ENCODE data around the gene CDC42BPB.
A peak's percentile ranks its signal among the peaks of the same experiment; 100 is the strongest.

CDC42BPB gene

GRCh38 chr14:102949062-102949800 is 108.1 kb downstream of the CDC42BPB start:
- peaks cover 10% of the 10 kb centered on the region for H3K4me1 ChIP-seq (ENCODE audit: control insufficient read depth, insufficient read depth, low read length)
- H3K9ac ChIP-seq (ENCODE audit: low read length): no peak overlapping the region
- no peak overlapping the region for H3K4me3 ChIP-seq (ENCODE audit: low read length)
- peak overlapping the region; percentile 59 for H3K27ac ChIP-seq (ENCODE audit: low read depth, low read length)
- no peaks in the 10 kb centered on the region for H3K27me3 ChIP-seq (ENCODE audit: control insufficient read depth, insufficient read depth, low read length)
- peaks cover 57% of the 10 kb centered on the region for H3K36me3 ChIP-seq (ENCODE audit: control insufficient read depth, insufficient read depth, low read length)

- Histone ChIP-seq H3K4me1 (ENCODE audit: control insufficient read depth, insufficient read depth, low read length) (peaks cover 10% of the 10 kb centered on the region), H3K27ac (ENCODE audit: low read depth, low read length) (no peak overlapping the region), H3K9ac (ENCODE audit: low read length) (no peak overlapping the region)
These were observed 108.7 kb downstream of the CDC42BPB start for GRCh38 chr14:102948698-102949061.

GRCh38 chr14:102947321-102948103 is 109.8 kb downstream of the CDC42BPB start:
- Histone ChIP-seq H3K4me1 (ENCODE audit: control insufficient read depth, insufficient read depth, low read length) (peaks cover 10% of the 10 kb centered on the region), H3K27me3 (ENCODE audit: control insufficient read depth, insufficient read depth, low read length) (no peaks in the 10 kb centered on the region), H3K9ac (ENCODE audit: low read length) (no peak overlapping the region), H3K4me3 (ENCODE audit: low read length) (no peak overlapping the region), H3K36me3 (ENCODE audit: control insufficient read depth, insufficient read depth, low read length) (peaks cover 55% of the 10 kb centered on the region), H3K27ac (ENCODE audit: low read depth, low read length) (no peak overlapping the region)

More at GRCh38 chr14:102948698-102949061, 108.7 kb downstream of the CDC42BPB start:
- Histone ChIP-seq H3K27me3 (ENCODE audit: control insufficient read depth, insufficient read depth, low read length) (no peaks in the 10 kb centered on the region), H3K4me3 (ENCODE audit: low read length) (no peak overlapping the region), H3K36me3 (ENCODE audit: control insufficient read depth, insufficient read depth, low read length) (peaks cover 60% of the 10 kb centered on the region)

GRCh38 chr14:102945346-102946130 is 111.8 kb downstream of the CDC42BPB start:
- Histone ChIP-seq H3K4me3 (ENCODE audit: low read length) (no peak overlapping the region), H3K27ac (ENCODE audit: low read depth, low read length) (no peak overlapping the region), H3K27me3 (ENCODE audit: control insufficient read depth, insufficient read depth, low read length) (no peaks in the 10 kb centered on the region), H3K9ac (ENCODE audit: low read length) (no peak overlapping the region), H3K36me3 (ENCODE audit: control insufficient read depth, insufficient read depth, low read length) (peaks cover 53% of the 10 kb centered on the region), H3K4me1 (ENCODE audit: control insufficient read depth, insufficient read depth, low read length) (peaks cover 10% of the 10 kb centered on the region)

- H3K27ac ChIP-seq (ENCODE audit: low read depth, low read length): no peak overlapping the region
- peaks cover 50% of the 10 kb centered on the region for H3K36me3 ChIP-seq (ENCODE audit: control insufficient read depth, insufficient read depth, low read length)
- H3K4me3 ChIP-seq (ENCODE audit: low read length): no peak overlapping the region
- no peak overlapping the region for H3K9ac ChIP-seq (ENCODE audit: low read length)
- H3K4me1 ChIP-seq (ENCODE audit: control insufficient read depth, insufficient read depth, low read length): peaks cover 7% of the 10 kb centered on the region
- H3K27me3 ChIP-seq (ENCODE audit: control insufficient read depth, insufficient read depth, low read length): no peaks in the 10 kb centered on the region
These were observed 112.7 kb downstream of the CDC42BPB start for GRCh38 chr14:102944448-102945330.

GRCh38 chr14:102943979-102944378 is 113.4 kb downstream of the CDC42BPB start:
- peaks cover 46% of the 10 kb centered on the region for H3K36me3 ChIP-seq (ENCODE audit: control insufficient read depth, insufficient read depth, low read length)
- H3K9ac ChIP-seq (ENCODE audit: low read length): no peak overlapping the region
- H3K4me3 ChIP-seq (ENCODE audit: low read length): no peak overlapping the region
- no peak overlapping the region for H3K27ac ChIP-seq (ENCODE audit: low read depth, low read length)
- H3K4me1 ChIP-seq (ENCODE audit: control insufficient read depth, insufficient read depth, low read length): no peaks in the 10 kb centered on the region
- H3K27me3 ChIP-seq (ENCODE audit: control insufficient read depth, insufficient read depth, low read length): no peaks in the 10 kb centered on the region

- H3K36me3 ChIP-seq (ENCODE audit: control insufficient read depth, insufficient read depth, low read length): peaks cover 41% of the 10 kb centered on the region
These were observed 113.9 kb downstream of the CDC42BPB start for GRCh38 chr14:102943454-102943853.

GRCh38 chr14:102942069-102942468 is 115.3 kb downstream of the CDC42BPB start:
- H3K4me1 ChIP-seq (ENCODE audit: control insufficient read depth, insufficient read depth, low read length): no peaks in the 10 kb centered on the region
- no peak overlapping the region for H3K4me3 ChIP-seq (ENCODE audit: low read length)
- no peak overlapping the region for H3K27ac ChIP-seq (ENCODE audit: low read depth, low read length)
- peaks cover 45% of the 10 kb centered on the region for H3K36me3 ChIP-seq (ENCODE audit: control insufficient read depth, insufficient read depth, low read length)
- no peak overlapping the region for H3K9ac ChIP-seq (ENCODE audit: low read length)
- H3K27me3 ChIP-seq (ENCODE audit: control insufficient read depth, insufficient read depth, low read length): no peaks in the 10 kb centered on the region

More at GRCh38 chr14:102943454-102943853, 113.9 kb downstream of the CDC42BPB start:
- Histone ChIP-seq H3K9ac (ENCODE audit: low read length) (no peak overlapping the region), H3K4me3 (ENCODE audit: low read length) (no peak overlapping the region), H3K27ac (ENCODE audit: low read depth, low read length) (no peak overlapping the region), H3K27me3 (ENCODE audit: control insufficient read depth, insufficient read depth, low read length) (no peaks in the 10 kb centered on the region), H3K4me1 (ENCODE audit: control insufficient read depth, insufficient read depth, low read length) (no peaks in the 10 kb centered on the region)

- no peak overlapping the region for H3K27ac ChIP-seq (ENCODE audit: low read depth, low read length)
- H3K4me1 ChIP-seq (ENCODE audit: control insufficient read depth, insufficient read depth, low read length): no peaks in the 10 kb centered on the region
- H3K4me3 ChIP-seq (ENCODE audit: low read length): no peak overlapping the region
- no peak overlapping the region for H3K9ac ChIP-seq (ENCODE audit: low read length)
- H3K36me3 ChIP-seq (ENCODE audit: control insufficient read depth, insufficient read depth, low read length): peaks cover 41% of the 10 kb centered on the region
- no peaks in the 10 kb centered on the region for H3K27me3 ChIP-seq (ENCODE audit: control insufficient read depth, insufficient read depth, low read length)
These were observed 115.8 kb downstream of the CDC42BPB start for GRCh38 chr14:102941419-102942011.

- Histone ChIP-seq H3K36me3 (ENCODE audit: control insufficient read depth, insufficient read depth, low read length) (peaks cover 36% of the 10 kb centered on the region), H3K27me3 (ENCODE audit: control insufficient read depth, insufficient read depth, low read length) (no peaks in the 10 kb centered on the region), H3K9ac (ENCODE audit: low read length) (no peak overlapping the region), H3K27ac (ENCODE audit: low read depth, low read length) (no peak overlapping the region), H3K4me1 (ENCODE audit: control insufficient read depth, insufficient read depth, low read length) (no peaks in the 10 kb centered on the region), H3K4me3 (ENCODE audit: low read length) (no peak overlapping the region)
These were observed 116.5 kb downstream of the CDC42BPB start for GRCh38 chr14:102940729-102941362.
